ENCODE results near the gene MYL6B. TPM values are rescaled to one million over a fixed set of nuclear protein-coding genes. Genes with fewer than 3 reads are reported as not detected.

Gene MYL6B
- total RNA-seq, 1 experiment from 2014 or later = 44.8 TPM

GRCh38 chr12:56104815-56105608 is 47.4 kb upstream of the MYL6B start:
- no TSS peak for BruUV-seq (replicated peaks)
- H3K9me3 Mint-ChIP-seq (ENCODE audit: unreplicated experiment) = no peaks in the 10 kb centered on the region
- H3K36me3 ChIP-seq (ENCODE audit: control insufficient read depth, insufficient read depth, low read length) = no peaks in the 10 kb centered on the region; the same call in 1 of the 2 replicates
- H3K27me3 Mint-ChIP-seq (ENCODE audit: insufficient read depth, unreplicated experiment) = no peaks in the 10 kb centered on the region
- peak overlapping the region; percentile 98 for H3K4me3 Mint-ChIP-seq (ENCODE audit: unreplicated experiment)
- TF ChIP-seq CTCF (IDR thresholded peaks at IDR 0.05; ENCODE audit: insufficient read depth in 1 of 2, low read depth in 1 of 2, low read length in 1 of 2, severe bottlenecking in 1 of 2, unreplicated experiment in 1 of 2) = no peak
- peak overlapping the region; percentile 68 for H3K4me3 ChIP-seq (ENCODE audit: low read depth, low read length)
- DNase-seq = peak in 1 of 2 experiments; percentile 43
- intact Hi-C loops (cut with micrococcal nuclease; ENCODE audit: unreplicated experiment) = loop anchor here (1.0 kb wide), 5 partner anchors 11 to 132 kb away; partner anchors contain the start of gene RPL41
- ChIA-PET CTCF (interaction anchor here (0.5 to 2.4 kb wide), 10 partner anchors 14 to 367 kb away, joined by 3 to 24 read pairs (median 6); partner anchors contain the start of genes ORMDL2, RAB5B, SARNP and SMARCC2), POLR2A (interaction anchor here (0.5 to 2.4 kb wide), 13 partner anchors 10 to 131 kb away, joined by 3 to 48 read pairs (median 4); partner anchors contain the start of genes ERBB3, ESYT1, RAB5B and RPL41)
- no peaks in the 10 kb centered on the region; the same call in 1 of the 2 replicates for H3K27me3 ChIP-seq (replicated peaks; ENCODE audit: control insufficient read depth, insufficient read depth, low read length)
- no peaks in the 10 kb centered on the region for H3K9me3 ChIP-seq
- peaks cover 85% of the 10 kb centered on the region for H3K36me3 Mint-ChIP-seq (ENCODE audit: insufficient read depth, unreplicated experiment)
- H3K4me1 Mint-ChIP-seq (ENCODE audit: low read depth, unreplicated experiment) = peaks cover 9% of the 10 kb centered on the region
- H3K4me1 ChIP-seq = peaks cover 15% of the 10 kb centered on the region
- H3K27ac Mint-ChIP-seq (ENCODE audit: unreplicated experiment) = peak overlapping the region; percentile 99

- no TSS peak for BruUV-seq (replicated peaks)
- peaks cover 15% of the 10 kb centered on the region for H3K4me1 ChIP-seq
- Mint-ChIP-seq H3K27me3 (ENCODE audit: insufficient read depth, unreplicated experiment) (no peaks in the 10 kb centered on the region), H3K4me1 (ENCODE audit: low read depth, unreplicated experiment) (peaks cover 9% of the 10 kb centered on the region), H3K36me3 (ENCODE audit: insufficient read depth, unreplicated experiment) (peaks cover 85% of the 10 kb centered on the region), H3K9me3 (ENCODE audit: unreplicated experiment) (no peaks in the 10 kb centered on the region), H3K4me3 (ENCODE audit: unreplicated experiment) (peak overlapping the region; percentile 98), H3K27ac (ENCODE audit: unreplicated experiment) (peak overlapping the region; percentile 99)
- intact Hi-C loops (cut with micrococcal nuclease; ENCODE audit: unreplicated experiment) = no loop called here
- ChIA-PET CTCF (interaction anchor here (0.5 to 2.4 kb wide), 4 partner anchors 13 to 26 kb away, joined by 3 to 24 read pairs (median 14); partner anchors contain the start of gene ZC3H10), POLR2A (interaction anchor here (0.9 to 1.5 kb wide), 3 partner anchors 12 to 98 kb away, joined by 3 read pairs; partner anchors contain the start of gene ZC3H10)
- TF ChIP-seq CTCF (IDR thresholded peaks at IDR 0.05; ENCODE audit: insufficient read depth in 1 of 2, low read depth in 1 of 2, low read length in 1 of 2, severe bottlenecking in 1 of 2, unreplicated experiment in 1 of 2) = no peak
- no peaks in the 10 kb centered on the region for H3K9me3 ChIP-seq
- H3K27me3 ChIP-seq (replicated peaks; ENCODE audit: control insufficient read depth, insufficient read depth, low read length) = no peaks in the 10 kb centered on the region; the same call in 1 of the 2 replicates
- H3K4me3 ChIP-seq (ENCODE audit: low read depth, low read length) = peak overlapping the region; percentile 68
- no peak for DNase-seq
- H3K36me3 ChIP-seq (ENCODE audit: control insufficient read depth, insufficient read depth, low read length) = peaks cover 1% of the 10 kb centered on the region
These were observed 46.8 kb upstream of the MYL6B start for GRCh38 chr12:56105609-56105902.

- POLR2A ChIA-PET = no interaction called here
- no peaks in the 10 kb centered on the region for H3K9me3 ChIP-seq
- no peak overlapping the region for H3K4me3 ChIP-seq (ENCODE audit: low read depth, low read length)
- no TSS peak for BruUV-seq (replicated peaks)
- peaks cover 1% of the 10 kb centered on the region for H3K36me3 ChIP-seq (ENCODE audit: control insufficient read depth, insufficient read depth, low read length)
- H3K9me3 Mint-ChIP-seq (ENCODE audit: unreplicated experiment) = no peaks in the 10 kb centered on the region
- peaks cover 84% of the 10 kb centered on the region for H3K36me3 Mint-ChIP-seq (ENCODE audit: insufficient read depth, unreplicated experiment)
- H3K27ac Mint-ChIP-seq (ENCODE audit: unreplicated experiment) = no peak overlapping the region
- CTCF ChIA-PET = interaction anchor here (0.6 kb wide), 1 partner anchor 11 kb away, joined by 5 read pairs; no protein-coding TSS in a partner anchor
- no peaks in the 10 kb centered on the region for H3K27me3 Mint-ChIP-seq (ENCODE audit: insufficient read depth, unreplicated experiment)
- peaks cover 9% of the 10 kb centered on the region for H3K4me1 Mint-ChIP-seq (ENCODE audit: low read depth, unreplicated experiment)
- no peak overlapping the region for H3K4me3 Mint-ChIP-seq (ENCODE audit: unreplicated experiment)
- no peak for DNase-seq
- intact Hi-C loops (cut with micrococcal nuclease; ENCODE audit: unreplicated experiment) = no loop called here
- H3K27me3 ChIP-seq (replicated peaks; ENCODE audit: control insufficient read depth, insufficient read depth, low read length) = no peaks in the 10 kb centered on the region; the same call in 1 of the 2 replicates
- H3K4me1 ChIP-seq = peaks cover 15% of the 10 kb centered on the region
- no peak for TF ChIP-seq CTCF (IDR thresholded peaks at IDR 0.05; ENCODE audit: insufficient read depth in 1 of 2, low read depth in 1 of 2, low read length in 1 of 2, severe bottlenecking in 1 of 2, unreplicated experiment in 1 of 2)
These were observed 45.1 kb upstream of the MYL6B start for GRCh38 chr12:56107242-56107641.

Data from Caco-2 (cell line).